ENCODE results near the gene SPRR5. TPM values are rescaled to one million over a fixed set of nuclear protein-coding genes. Genes with fewer than 3 reads are reported as not detected.

SPRR5 gene, protein sequence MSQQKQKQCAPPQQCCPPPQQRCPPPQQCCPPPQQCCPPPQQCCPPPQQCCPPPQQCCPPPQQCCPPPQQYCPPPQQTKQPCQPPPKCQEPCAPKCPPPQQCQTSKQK
- total RNA-seq: not detected
- not detected for polyA plus RNA-seq (2013, experiment 1 of 2)
- polyA plus RNA-seq (2013, experiment 2 of 2): not detected
- total RNA-seq: 0 reads per million in 172 experiments

DNA sequence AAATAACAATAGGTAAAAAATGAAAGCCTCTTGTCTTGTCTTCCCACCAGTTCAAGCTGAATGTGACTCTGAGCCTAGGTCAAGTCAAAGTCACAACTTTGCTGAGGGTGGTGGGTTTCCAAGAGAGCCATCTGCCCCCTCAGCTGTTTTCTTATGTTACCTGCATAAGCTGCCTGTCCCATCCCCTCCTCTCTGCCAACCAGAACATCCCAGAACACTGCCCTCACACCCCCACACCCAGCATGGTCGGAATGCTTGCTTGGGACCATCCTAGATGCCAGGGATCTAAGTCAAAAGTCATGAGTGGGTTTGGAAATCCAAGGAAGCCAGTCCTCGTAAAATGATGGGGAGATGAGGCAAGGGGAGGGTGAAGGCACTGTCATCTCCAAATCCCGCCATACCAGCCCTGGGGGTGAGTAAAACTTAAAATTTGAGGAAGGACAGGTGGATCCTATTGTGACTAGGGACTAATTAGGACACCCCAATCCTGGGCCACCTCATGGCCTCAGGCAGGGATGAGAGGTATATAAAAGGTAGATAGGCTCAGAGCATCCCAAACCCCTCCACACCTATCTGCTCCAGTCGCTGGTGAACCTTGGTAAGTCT lies at the start of gene SPRR5:
Gene SPRR5, plus strand, starts transcription at position 556 of the 606 bp plus-strand sequence. CDS start 1,349 bp downstream, outside the sequence.
- CTCF ChIA-PET: no interaction called here
- no peaks in the 10 kb centered on the region for H3K4me1 ChIP-seq (ENCODE audit: insufficient read depth, low read length)
- TF ChIP-seq, protein P1, sequence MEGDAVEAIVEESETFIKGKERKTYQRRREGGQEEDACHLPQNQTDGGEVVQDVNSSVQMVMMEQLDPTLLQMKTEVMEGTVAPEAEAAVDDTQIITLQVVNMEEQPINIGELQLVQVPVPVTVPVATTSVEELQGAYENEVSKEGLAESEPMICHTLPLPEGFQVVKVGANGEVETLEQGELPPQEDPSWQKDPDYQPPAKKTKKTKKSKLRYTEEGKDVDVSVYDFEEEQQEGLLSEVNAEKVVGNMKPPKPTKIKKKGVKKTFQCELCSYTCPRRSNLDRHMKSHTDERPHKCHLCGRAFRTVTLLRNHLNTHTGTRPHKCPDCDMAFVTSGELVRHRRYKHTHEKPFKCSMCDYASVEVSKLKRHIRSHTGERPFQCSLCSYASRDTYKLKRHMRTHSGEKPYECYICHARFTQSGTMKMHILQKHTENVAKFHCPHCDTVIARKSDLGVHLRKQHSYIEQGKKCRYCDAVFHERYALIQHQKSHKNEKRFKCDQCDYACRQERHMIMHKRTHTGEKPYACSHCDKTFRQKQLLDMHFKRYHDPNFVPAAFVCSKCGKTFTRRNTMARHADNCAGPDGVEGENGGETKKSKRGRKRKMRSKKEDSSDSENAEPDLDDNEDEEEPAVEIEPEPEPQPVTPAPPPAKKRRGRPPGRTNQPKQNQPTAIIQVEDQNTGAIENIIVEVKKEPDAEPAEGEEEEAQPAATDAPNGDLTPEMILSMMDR (IDR thresholded peaks at IDR 0.05): no peak
- peaks cover 44% of the 10 kb centered on the region for H3K27me3 Mint-ChIP-seq
- DNase-seq (no peak), ATAC-seq (ENCODE audit: poor library complexity) (no peak)
- H3K4me1 Mint-ChIP-seq (ENCODE audit: low read depth): no peaks in the 10 kb centered on the region
- no peak within 1 kb of the TSS for H3K27ac ChIP-seq (ENCODE audit: low read depth in 1 of 2, low read length in 2 of 2)
- H3K9me3 ChIP-seq (ENCODE audit: control insufficient read depth in 1 of 2, insufficient read depth in 1 of 2, low read length in 2 of 2): no peaks in the 10 kb centered on the region
- H3K9me3 Mint-ChIP-seq: no peaks in the 10 kb centered on the region
- peaks cover 0 to 3% of the 10 kb centered on the region in 2 experiments for H3K27me3 ChIP-seq (ENCODE audit: control insufficient read depth in 1 of 2, insufficient read depth in 2 of 2, low read length in 2 of 2)
- intact Hi-C loops (cut with DNase I, micrococcal nuclease): no loop called here
- H3K36me3 ChIP-seq (ENCODE audit: insufficient read depth, low read length): no peaks in the 10 kb centered on the region
- no peak within 1 kb of the TSS for H3K4me3 Mint-ChIP-seq
- no peaks in the 10 kb centered on the region for H3K36me3 Mint-ChIP-seq (ENCODE audit: low read depth)
- H3K27ac Mint-ChIP-seq: no peak within 1 kb of the TSS
- H3K4me3 ChIP-seq (ENCODE audit: low read length): no peak within 1 kb of the TSS
- POLR2A ChIA-PET: no interaction called here

DNA sequence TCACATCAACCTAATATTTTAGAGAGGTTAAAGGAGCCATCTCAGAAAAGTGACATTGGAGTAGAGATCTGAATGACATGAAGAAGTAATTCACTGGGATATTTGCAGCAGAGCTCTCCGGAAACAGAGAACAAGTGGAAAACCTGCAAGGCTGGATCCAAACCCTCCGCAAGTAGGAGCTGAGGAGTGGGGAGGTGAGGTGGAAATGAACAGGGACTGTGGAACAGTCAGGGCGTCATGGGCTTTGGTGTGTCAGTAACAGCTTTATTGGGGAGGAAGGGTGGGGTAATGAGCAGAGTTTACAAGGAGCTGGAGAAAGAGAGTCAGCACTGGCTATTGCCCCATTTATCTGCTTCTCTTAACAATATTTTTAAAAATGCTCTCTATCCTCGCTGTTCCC lies 48.0 kb upstream of the SPRR5 start:
- POLR2A ChIA-PET: no interaction called here
- CTCF ChIA-PET: no interaction called here
- Histone ChIP-seq H3K4me3 (ENCODE audit: low read length) (no peak overlapping the region), H3K4me1 (ENCODE audit: insufficient read depth, low read length) (no peaks in the 10 kb centered on the region), H3K36me3 (ENCODE audit: insufficient read depth, low read length) (no peaks in the 10 kb centered on the region), H3K27ac (ENCODE audit: low read depth in 1 of 2, low read length in 2 of 2) (no peak overlapping the region), H3K9me3 (ENCODE audit: control insufficient read depth in 1 of 2, insufficient read depth in 1 of 2, low read length in 2 of 2) (no peaks in the 10 kb centered on the region), H3K27me3 (ENCODE audit: control insufficient read depth in 1 of 2, insufficient read depth in 2 of 2, low read length in 2 of 2) (peaks cover 5 to 31% of the 10 kb centered on the region in 2 experiments)
- Mint-ChIP-seq H3K27ac (no peak overlapping the region), H3K4me3 (no peak overlapping the region), H3K9me3 (no peaks in the 10 kb centered on the region), H3K36me3 (ENCODE audit: low read depth) (no peaks in the 10 kb centered on the region), H3K27me3 (peaks cover 63% of the 10 kb centered on the region), H3K4me1 (ENCODE audit: low read depth) (no peaks in the 10 kb centered on the region)
- ATAC-seq (ENCODE audit: poor library complexity): no peak
- TF ChIP-seq, protein P1 (IDR thresholded peaks at IDR 0.05): no peak
- intact Hi-C loops (cut with DNase I, micrococcal nuclease): no loop called here
- no peak for DNase-seq

DNA sequence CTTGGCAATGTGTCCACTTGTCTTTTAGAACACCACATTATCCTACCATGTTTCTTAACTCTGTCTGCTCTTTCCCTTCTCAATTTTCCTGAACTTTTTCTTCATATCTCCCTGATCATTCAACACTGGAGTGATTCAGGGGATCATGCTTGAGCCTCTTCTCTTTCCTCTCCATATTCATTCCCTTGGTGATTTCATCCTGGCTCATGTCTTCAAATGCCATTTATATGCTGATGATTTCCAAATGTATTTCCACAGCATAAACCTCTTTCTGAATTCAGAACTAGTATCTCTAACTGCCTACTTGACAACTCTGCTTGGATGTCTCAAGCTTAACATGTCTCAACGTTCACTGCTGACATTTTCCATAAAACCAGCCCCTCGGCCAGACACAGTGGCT lies 47.1 kb upstream of the SPRR5 start:
- Histone ChIP-seq H3K27ac (ENCODE audit: low read depth in 1 of 2, low read length in 2 of 2) (no peak overlapping the region), H3K27me3 (ENCODE audit: control insufficient read depth in 1 of 2, insufficient read depth in 2 of 2, low read length in 2 of 2) (peaks cover 7 to 33% of the 10 kb centered on the region in 2 experiments), H3K36me3 (ENCODE audit: insufficient read depth, low read length) (no peaks in the 10 kb centered on the region), H3K9me3 (ENCODE audit: control insufficient read depth in 1 of 2, insufficient read depth in 1 of 2, low read length in 2 of 2) (no peaks in the 10 kb centered on the region), H3K4me1 (ENCODE audit: insufficient read depth, low read length) (no peaks in the 10 kb centered on the region), H3K4me3 (ENCODE audit: low read length) (no peak overlapping the region)
- ATAC-seq (ENCODE audit: poor library complexity) (no peak), DNase-seq (no peak)
- Mint-ChIP-seq H3K36me3 (ENCODE audit: low read depth) (no peaks in the 10 kb centered on the region), H3K4me1 (ENCODE audit: low read depth) (no peaks in the 10 kb centered on the region), H3K27me3 (peaks cover 60% of the 10 kb centered on the region), H3K4me3 (no peak overlapping the region), H3K9me3 (no peaks in the 10 kb centered on the region), H3K27ac (no peak overlapping the region)
- TF ChIP-seq, protein P1 (IDR thresholded peaks at IDR 0.05): no peak
- CTCF ChIA-PET: no interaction called here
- intact Hi-C loops (cut with DNase I, micrococcal nuclease): no loop called here
- POLR2A ChIA-PET: no interaction called here
